LNCaP clone FGC (cell line): ENCODE results near the gene MTMR1.

Source experiments
- DNase-seq: peaks from one replicate; pipeline ENCODE4 v3.0.0-alpha.2; 2011; ENCODE audit warnings: low read depth
- H3K4me3 ChIP-seq: 2 replicates; pipeline ENCODE4 v1.5.1; 2011; ENCODE audit warnings: mild to moderate bottlenecking, low read depth, low read length, control low read depth
- TF ChIP-seq, protein P1 (sequence below): IDR thresholded peaks from 2 replicates; pipeline ENCODE4 v1.5.1; 2012; ENCODE audit warnings: mild to moderate bottlenecking; ENCODE audit not compliant: control insufficient read depth, insufficient read depth; ENCODE audit errors: extremely low read depth

MTMR1 gene

DNA sequence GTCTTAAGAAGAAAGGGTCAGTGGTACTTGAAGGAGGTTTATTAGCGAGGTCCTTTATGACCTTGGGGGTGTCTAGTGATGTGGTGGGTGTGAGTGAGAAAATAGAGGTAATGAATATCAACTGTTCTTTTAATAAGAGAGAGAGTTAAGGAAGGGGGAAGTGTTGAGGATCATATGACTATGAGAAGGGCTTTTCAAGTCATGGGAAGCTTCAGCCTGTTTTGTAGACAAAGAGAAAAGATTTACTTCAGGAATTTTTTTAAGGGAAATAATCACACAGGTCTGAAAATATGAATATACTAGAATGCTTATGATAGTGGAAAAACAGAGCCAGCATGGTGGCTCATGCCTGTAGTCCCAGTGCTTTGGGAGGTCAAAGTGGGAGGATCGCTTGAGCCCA, 41.3 kb upstream of the MTMR1 start:
- no peak overlapping the region for H3K4me3 ChIP-seq
- DNase-seq = no peak
- TF ChIP-seq, protein P1, sequence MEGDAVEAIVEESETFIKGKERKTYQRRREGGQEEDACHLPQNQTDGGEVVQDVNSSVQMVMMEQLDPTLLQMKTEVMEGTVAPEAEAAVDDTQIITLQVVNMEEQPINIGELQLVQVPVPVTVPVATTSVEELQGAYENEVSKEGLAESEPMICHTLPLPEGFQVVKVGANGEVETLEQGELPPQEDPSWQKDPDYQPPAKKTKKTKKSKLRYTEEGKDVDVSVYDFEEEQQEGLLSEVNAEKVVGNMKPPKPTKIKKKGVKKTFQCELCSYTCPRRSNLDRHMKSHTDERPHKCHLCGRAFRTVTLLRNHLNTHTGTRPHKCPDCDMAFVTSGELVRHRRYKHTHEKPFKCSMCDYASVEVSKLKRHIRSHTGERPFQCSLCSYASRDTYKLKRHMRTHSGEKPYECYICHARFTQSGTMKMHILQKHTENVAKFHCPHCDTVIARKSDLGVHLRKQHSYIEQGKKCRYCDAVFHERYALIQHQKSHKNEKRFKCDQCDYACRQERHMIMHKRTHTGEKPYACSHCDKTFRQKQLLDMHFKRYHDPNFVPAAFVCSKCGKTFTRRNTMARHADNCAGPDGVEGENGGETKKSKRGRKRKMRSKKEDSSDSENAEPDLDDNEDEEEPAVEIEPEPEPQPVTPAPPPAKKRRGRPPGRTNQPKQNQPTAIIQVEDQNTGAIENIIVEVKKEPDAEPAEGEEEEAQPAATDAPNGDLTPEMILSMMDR = no peak

DNA sequence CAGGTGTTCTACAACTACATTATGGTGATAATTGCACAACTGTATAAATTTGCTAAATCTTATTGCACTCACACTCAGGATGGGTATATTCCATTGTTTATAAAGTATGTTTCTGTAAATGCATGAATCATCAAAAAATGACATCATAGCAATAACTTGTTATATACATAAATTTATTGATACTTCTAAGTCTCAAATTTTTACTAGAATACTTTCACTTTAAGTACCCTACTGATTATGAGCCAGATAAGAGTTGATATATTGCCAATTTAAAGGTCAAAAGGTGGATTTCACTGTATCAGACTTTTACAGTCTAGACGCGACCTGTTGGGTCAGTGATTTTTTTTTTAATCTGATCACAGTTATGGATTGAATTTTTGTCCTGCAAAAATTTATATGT, 37.4 kb upstream of the MTMR1 start:
- TF ChIP-seq, protein P1 = no peak
- no peak overlapping the region for H3K4me3 ChIP-seq
- no peak for DNase-seq

DNA sequence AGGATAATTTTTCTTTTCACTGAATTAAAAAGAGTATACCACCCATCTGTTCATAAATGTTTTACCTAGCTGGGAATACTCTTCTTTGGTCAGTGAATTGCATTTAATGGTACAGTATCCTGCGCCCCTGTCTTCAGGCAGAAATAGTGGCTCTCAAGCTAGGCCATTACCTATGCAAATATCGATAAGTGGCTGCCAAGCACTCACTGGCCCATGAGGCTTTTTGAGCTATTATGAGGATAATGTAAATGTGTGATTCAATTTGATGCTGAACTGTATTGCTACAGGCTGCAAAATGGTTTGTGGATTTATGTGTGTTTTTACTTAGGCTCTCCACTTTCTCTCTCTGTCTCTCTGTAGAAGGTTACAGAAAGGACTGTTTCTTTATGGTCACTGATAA, 30.1 kb upstream of the MTMR1 start:
- no peak overlapping the region for H3K4me3 ChIP-seq
- no peak for DNase-seq
- TF ChIP-seq, protein P1 = no peak

DNA sequence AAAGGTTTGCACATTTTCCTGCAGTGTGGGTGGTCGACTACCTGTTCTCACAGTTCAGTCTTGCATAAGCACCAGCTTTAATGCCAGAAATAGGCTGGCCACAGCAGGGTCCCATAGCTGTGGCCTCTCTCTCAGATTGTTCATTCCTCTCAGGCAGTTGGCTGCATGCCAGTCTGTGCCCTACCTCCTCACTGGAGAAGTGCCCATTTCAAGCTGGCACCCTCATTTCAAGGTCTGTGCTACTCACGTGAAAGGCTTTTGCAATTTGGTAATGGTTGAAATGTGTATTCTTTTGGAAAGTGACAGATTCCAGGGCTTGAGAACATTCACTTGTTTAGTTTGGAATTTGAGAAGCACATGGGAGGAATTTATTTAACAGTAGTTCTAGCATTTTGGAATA, 28.9 kb upstream of the MTMR1 start:
- TF ChIP-seq, protein P1 = no peak
- DNase-seq = peak; percentile 47
- no peak overlapping the region for H3K4me3 ChIP-seq

DNA sequence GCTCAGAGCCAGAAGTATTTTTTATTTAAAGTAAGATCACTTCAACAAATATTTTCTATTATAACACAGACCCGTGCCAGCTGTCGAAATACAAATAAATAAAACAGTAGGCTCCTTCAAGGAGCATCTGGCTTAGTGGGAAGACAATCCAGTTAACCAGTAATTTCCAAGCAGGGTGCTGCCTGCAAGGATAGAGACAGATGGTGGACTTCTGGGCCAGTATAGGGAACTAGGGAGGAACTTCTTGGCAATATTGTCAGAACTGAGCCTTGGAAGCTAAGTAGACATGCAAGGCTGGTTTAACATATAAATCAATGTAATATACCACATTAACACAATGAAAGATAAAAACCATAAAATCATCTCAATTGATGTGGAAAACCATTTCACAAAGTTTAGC, 17.0 kb upstream of the MTMR1 start:
- H3K4me3 ChIP-seq = no peak overlapping the region
- DNase-seq = peak; percentile 41
- TF ChIP-seq, protein P1 = no peak

DNA sequence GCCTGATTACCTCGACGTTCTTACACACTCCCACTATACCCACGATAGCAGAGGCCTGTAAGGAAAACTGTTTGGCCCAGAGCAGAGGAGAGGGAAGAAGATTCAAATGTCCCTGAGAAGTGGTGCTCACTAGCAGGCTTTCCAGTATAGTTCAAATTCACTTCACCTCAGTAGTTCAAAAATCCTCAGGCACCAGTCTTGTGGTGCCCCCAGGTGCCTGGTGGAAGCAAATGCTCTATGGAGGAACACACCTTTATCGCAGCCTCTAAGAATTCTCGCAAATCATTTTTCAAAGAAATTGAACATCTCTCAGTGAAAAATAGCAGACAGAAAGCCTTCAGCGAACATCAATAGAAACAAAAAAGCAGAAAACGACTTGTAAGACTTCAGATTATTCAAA, 12.2 kb upstream of the MTMR1 start:
- TF ChIP-seq, protein P1 = peak; percentile 67
- no peak for DNase-seq
- no peak overlapping the region for H3K4me3 ChIP-seq

DNA sequence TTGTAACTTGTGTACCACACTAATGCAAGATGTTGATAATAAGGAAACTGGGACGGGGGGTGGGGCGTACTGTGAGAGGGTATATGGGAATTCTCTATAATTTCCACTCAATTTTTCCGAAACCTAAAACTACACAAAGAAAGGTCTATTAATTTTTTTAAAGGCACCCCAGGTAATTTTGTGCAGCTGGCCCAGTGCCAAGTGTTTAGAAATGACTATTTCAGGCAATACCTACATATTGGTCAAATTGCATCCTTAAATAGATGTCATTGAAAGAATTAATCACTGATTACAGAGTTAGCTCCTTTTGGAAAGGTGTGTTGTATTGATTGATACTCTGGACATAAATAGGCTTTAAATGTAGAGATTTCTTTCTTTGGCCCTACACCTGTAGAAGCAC, 10.1 kb upstream of the MTMR1 start:
- TF ChIP-seq, protein P1 = no peak
- no peak for DNase-seq
- H3K4me3 ChIP-seq = no peak overlapping the region
